WI38 (cell line): Measurements from ENCODE around the gene MYO1D.
"Not testable (repeated sequence)": the region's sequence is repeated elsewhere in the genome, so short reads cannot be mapped to it uniquely, and the experiment has no call there.

ENCODE experiments used
- H3K4me3 ChIP-seq: 2 replicates; pipeline ENCODE4 v1.5.1; 2011; ENCODE audit warnings: low read depth, mild to moderate bottlenecking, control low read depth, low read length
- TF ChIP-seq, protein P1 (sequence below): IDR thresholded peaks from 2 replicates; pipeline ENCODE4 v1.5.1; 2012; ENCODE audit warnings: low read depth, mild to moderate bottlenecking, control low read depth, low read length

MYO1D gene

DNA sequence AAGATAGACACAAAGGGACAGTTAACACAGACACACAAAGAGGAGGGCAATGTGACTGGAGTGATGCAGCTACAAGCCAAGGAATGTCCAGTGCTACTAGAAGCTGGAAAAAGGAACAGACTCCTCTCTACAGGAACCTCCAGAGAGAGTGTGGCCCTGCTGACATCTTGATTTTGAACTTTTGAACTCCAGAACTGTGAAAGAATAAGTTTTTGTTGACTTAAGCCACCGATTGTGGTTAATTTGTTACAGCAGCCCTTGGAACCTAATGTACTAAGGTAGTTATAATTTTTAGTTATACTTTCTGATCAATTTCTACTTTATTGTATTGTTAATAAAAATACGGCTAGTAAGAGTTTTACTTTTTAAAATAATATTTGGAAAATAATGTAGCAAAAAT is 129.1 kb downstream of the MYO1D start:
- TF ChIP-seq, protein P1, sequence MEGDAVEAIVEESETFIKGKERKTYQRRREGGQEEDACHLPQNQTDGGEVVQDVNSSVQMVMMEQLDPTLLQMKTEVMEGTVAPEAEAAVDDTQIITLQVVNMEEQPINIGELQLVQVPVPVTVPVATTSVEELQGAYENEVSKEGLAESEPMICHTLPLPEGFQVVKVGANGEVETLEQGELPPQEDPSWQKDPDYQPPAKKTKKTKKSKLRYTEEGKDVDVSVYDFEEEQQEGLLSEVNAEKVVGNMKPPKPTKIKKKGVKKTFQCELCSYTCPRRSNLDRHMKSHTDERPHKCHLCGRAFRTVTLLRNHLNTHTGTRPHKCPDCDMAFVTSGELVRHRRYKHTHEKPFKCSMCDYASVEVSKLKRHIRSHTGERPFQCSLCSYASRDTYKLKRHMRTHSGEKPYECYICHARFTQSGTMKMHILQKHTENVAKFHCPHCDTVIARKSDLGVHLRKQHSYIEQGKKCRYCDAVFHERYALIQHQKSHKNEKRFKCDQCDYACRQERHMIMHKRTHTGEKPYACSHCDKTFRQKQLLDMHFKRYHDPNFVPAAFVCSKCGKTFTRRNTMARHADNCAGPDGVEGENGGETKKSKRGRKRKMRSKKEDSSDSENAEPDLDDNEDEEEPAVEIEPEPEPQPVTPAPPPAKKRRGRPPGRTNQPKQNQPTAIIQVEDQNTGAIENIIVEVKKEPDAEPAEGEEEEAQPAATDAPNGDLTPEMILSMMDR: no peak
- no peak overlapping the region for H3K4me3 ChIP-seq

DNA sequence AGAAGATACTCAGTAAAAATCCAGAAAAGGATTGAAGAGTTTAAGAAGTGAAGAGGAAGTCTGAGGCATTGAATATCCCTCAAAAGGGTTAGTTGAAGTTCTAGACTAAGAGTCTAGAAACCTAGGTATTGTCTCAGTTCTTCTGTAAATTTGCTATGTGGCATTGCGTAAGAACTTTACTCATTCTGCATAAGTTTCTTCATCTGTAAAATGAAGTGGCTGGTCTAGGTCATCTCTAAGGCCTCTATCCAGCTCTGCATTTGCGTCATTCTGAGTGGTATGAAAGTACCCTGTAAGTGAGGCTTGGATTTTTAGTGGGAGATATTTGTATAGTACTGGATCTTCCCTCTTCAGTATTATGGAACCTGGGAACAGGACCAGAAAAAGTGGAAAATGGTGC is 130.2 kb downstream of the MYO1D start:
- H3K4me3 ChIP-seq: no peak overlapping the region
- TF ChIP-seq, protein P1: no peak

DNA sequence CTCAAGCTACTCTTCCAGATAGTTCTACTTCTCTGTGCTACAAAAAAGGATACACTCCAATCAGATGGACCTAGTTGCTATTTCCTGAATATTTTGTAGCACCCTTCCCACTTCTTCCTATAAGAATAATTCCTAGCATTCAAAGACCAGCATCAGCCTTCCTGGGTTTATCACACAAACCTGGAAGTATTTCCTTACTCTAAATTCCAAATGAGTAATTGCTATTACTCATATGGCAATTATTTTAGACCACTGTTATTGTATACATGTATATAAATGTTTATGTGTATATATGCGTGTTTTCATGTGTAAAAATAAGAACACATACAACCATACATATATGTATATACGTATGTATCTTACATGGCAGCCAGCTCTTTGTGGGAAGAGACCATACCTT is 130.6 kb downstream of the MYO1D start:
- H3K4me3 ChIP-seq: no peak overlapping the region

DNA sequence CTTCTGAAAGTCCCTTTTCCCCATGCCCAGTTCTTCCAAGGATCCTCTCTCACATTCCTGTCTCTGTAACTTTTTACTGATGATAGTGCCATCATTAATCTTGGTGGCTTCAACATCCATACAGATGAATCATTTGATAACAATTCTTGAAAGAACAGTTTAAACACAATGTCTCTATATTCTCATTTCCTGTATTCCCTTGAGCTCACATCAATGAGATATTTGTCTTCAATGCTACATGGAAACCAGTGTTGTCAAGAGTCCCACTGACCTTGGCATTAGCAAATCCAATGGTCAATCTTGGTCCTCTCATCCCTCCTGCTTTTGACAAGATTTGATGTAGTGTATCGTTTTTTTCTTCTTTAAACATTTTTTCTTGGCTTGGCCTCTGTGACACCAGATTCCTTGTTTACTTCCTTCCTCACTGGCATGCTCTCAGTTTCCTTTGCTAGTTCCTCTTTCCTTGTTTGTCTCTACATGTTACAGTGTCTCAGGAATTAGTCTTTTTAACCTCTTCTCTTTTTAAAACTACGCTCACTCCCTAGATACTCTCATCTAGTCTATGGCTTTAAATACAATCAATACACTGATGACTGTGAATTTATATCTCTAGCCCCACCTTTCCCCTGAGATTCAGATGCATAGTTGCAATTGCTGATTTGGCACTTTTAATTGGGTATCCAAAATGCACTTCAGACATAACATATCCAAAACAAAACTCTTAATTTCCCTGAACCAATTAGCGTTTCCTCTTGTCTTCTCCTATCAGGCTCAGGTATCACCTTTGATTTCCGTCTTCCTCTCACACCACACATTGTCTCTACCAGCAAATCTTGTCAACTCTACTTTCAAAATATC is 134.0 kb downstream of the MYO1D start:
- H3K4me3 ChIP-seq: no peak overlapping the region

More for the DNA sequence above, 130.6 kb downstream of the MYO1D start:
- TF ChIP-seq, protein P1: no peak

DNA sequence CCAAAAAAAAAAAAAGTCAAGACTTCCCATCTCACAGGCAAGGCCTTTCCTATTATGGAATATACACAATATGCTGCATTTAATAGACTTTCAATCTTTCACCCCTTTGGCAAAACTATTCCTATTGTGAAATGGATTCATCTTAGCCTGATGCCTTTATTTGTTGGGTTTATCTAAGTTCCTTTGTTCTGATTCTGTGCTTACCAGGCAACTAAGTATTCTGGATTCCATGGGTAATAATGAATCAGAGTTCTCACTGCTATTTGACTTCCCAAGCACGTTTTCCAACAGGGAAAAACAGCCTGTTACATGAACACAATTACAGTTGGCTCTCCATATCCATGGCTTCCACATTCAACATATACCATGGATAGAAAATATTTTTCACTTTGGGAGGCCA is 135.5 kb downstream of the MYO1D start:
- H3K4me3 ChIP-seq: no peak overlapping the region
- TF ChIP-seq, protein P1: no peak

More for the DNA sequence above, 134.0 kb downstream of the MYO1D start:
- TF ChIP-seq, protein P1: no peak

DNA sequence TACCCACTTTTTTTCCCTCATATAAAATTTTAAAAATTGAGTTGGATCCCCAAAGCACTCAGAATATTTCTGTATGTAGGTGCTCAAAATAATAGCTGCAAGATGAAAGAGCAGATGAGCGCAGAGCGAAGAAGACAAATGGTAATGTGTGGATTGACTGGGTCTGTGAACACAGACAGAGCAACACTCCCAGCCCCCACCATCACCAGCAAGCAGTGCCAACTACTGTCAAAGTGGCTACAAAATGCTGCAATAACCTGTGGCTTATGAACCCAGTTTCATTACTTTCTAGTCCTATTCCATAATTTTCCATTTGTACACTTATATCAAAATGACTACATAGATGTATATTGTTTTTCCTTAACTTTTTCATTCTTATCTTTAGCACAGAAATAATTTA is 137.2 kb downstream of the MYO1D start:
- TF ChIP-seq, protein P1: no peak
- no peak overlapping the region for H3K4me3 ChIP-seq

DNA sequence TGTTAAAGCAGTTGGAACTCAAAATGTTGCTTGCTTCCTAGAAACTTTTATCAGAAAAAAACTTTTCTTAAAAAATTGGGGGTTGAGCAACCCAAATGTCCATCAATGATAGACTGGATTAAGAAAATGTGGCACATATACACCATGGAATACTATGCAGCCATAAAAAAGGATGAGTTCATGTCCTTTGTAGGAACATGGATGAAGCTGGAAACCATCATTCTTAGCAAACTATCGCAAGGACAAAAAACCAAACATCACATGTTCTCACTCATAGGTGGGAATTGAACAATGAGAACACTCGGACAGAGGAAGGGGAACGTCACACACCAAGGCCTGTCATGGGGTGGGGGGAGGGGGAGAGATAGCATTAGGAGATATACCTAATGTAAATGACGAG is 137.8 kb downstream of the MYO1D start:
- not testable (repeated sequence) for H3K4me3 ChIP-seq
